GM12892 (cell line): ENCODE results near the gene VMP1.

Experiments
- POLR2A ChIP-seq: IDR thresholded peaks from 2 replicates; pipeline ENCODE4 v1.6.1; 2011; ENCODE audit warnings: low read depth, low read length, control low read depth
- POLR2AphosphoS5 ChIP-seq: IDR thresholded peaks from 2 replicates; pipeline ENCODE4 v1.6.1; 2011; ENCODE audit warnings: low read depth, low read length, control low read depth
- TAF1 ChIP-seq: IDR thresholded peaks from 2 replicates; pipeline ENCODE4 v1.6.1; 2011; ENCODE audit warnings: low read depth, mild to moderate bottlenecking, control low read depth, low read length, borderline replicate concordance

- TF ChIP-seq POLR2A = no peak
- TF ChIP-seq POLR2AphosphoS5 = no peak
- TF ChIP-seq TAF1 = no peak
Measured at GRCh38 chr17:59762824-59763374, 55.4 kb downstream of the VMP1 start.
